Peyer's patch (tissue), 4 donors: ENCODE measurements around the gene TOPBP1. TPM values are rescaled to one million over a fixed set of nuclear protein-coding genes. Genes with fewer than 3 reads are reported as not detected.
"Not testable (repeated sequence)": the region's sequence is repeated elsewhere in the genome, so short reads cannot be mapped to it uniquely, and the experiment has no call there.

Experiments used
- DNase-seq, 3 donors: peaks; one replicate each; pipeline ENCODE4 v3.0.0-alpha.2; 2017 to 2019
- H3K27ac ChIP-seq, 4 donors: fragments of 200-600 bp; sonication (generic); one replicate each; pipeline ENCODE4 v1.5.1; 2016 to 2019
- H3K27me3 ChIP-seq, 2 donors: fragments of 200-600 bp; sonication (generic); one replicate each; pipeline ENCODE4 v1.5.1; 2019
- H3K36me3 ChIP-seq, 3 donors: fragments of 200-600 bp; sonication (generic); one replicate each; pipeline ENCODE4 v1.5.1; 2016 to 2019
- H3K4me1 ChIP-seq, 4 donors: fragments of 200-600 bp; sonication (generic); one replicate each; pipeline ENCODE4 v1.5.1; 2016 to 2019
- H3K4me3 ChIP-seq, 4 donors: fragments of 200-600 bp; sonication (generic); 1 replicate in 3 of 4; 2 replicates in 1 of 4; pipeline ENCODE4 v1.5.1; 2016 to 2019; ENCODE audit warnings: mild to moderate bottlenecking in 1 of 4
- H3K9me3 ChIP-seq, 4 donors: fragments of 200-600 bp; sonication (generic); one replicate each; pipeline ENCODE4 v1.5.1; 2016 to 2019; ENCODE audit warnings: mild to moderate bottlenecking in 1 of 4
- CTCF ChIP-seq, 6 experiments: fragments of 450-650 bp in 4 of 6; fragments of 200-600 bp in 2 of 6; sonication (generic) in 1 of 6; IDR thresholded peaks; one replicate each; pipeline ENCODE4 v1.5.1; 2017 to 2019; ENCODE audit warnings: antibody characterized with exemption in 6 of 6, mild to moderate bottlenecking in 3 of 6, moderate library complexity in 1 of 6
- POLR2A ChIP-seq, 2 donors: fragments of 450-650 bp; IDR thresholded peaks; one replicate each; pipeline ENCODE4 v1.5.1; 2017; ENCODE audit warnings: antibody characterized with exemption in 2 of 2, mild to moderate bottlenecking in 2 of 2, moderate library complexity in 2 of 2
- small RNA-seq, 2 donors: library from RNA; depleted of rRNA; stranded (forward); fragments of <200 nt; gene quantifications; one replicate each; pipeline ENCODE3, GENCODE V24; 2016
- total RNA-seq, 4 donors: library from RNA; depleted of rRNA; stranded (reverse); fragments of >200 nt; gene quantifications; one replicate each; pipeline ENCODE4 v1.1.0, GENCODE V29; 2016

TOPBP1 gene
- total RNA-seq, 4 donors from 2014 or later: 22.6 to 57.8 (median 40.7) TPM

GRCh38 chr3:133563186-133563591, 98.6 kb downstream of the TOPBP1 start:
- TF ChIP-seq CTCF (IDR thresholded peaks at IDR 0.05): no peak
- no peak for TF ChIP-seq POLR2A (IDR thresholded peaks at IDR 0.05)
- no peaks in the 10 kb centered on the region for H3K4me1 ChIP-seq
- no peaks in the 10 kb centered on the region for H3K27me3 ChIP-seq
- H3K36me3 ChIP-seq: no peaks in the 10 kb centered on the region
- no peaks in the 10 kb centered on the region for H3K9me3 ChIP-seq
- H3K27ac ChIP-seq: no peak overlapping the region
- DNase-seq: no peak
- H3K4me3 ChIP-seq: no peak overlapping the region

GRCh38 chr3:133562376-133562775, 99.4 kb downstream of the TOPBP1 start:
- Histone ChIP-seq H3K4me1 (no peaks in the 10 kb centered on the region), H3K36me3 (no peaks in the 10 kb centered on the region), H3K27me3 (no peaks in the 10 kb centered on the region), H3K4me3 (no peak overlapping the region), H3K9me3 (no peaks in the 10 kb centered on the region), H3K27ac (no peak overlapping the region)
- no peak for TF ChIP-seq CTCF (IDR thresholded peaks at IDR 0.05)
- TF ChIP-seq POLR2A (IDR thresholded peaks at IDR 0.05): no peak
- DNase-seq: no peak

- Histone ChIP-seq H3K27me3 (no peaks in the 10 kb centered on the region), H3K9me3 (no peaks in the 10 kb centered on the region), H3K27ac (no peak overlapping the region), H3K4me1 (no peaks in the 10 kb centered on the region), H3K36me3 (no peaks in the 10 kb centered on the region), H3K4me3 (no peak overlapping the region)
- TF ChIP-seq POLR2A (IDR thresholded peaks at IDR 0.05) (no peak), CTCF (IDR thresholded peaks at IDR 0.05) (no peak)
- no peak for DNase-seq
Observed at GRCh38 chr3:133561679-133562078, 100.1 kb downstream of the TOPBP1 start.

GRCh38 chr3:133551589-133551988, 110.2 kb downstream of the TOPBP1 start:
- H3K4me3 ChIP-seq, H3K36me3 ChIP-seq, H3K27me3 ChIP-seq, DNase-seq, H3K9me3 ChIP-seq, H3K4me1 ChIP-seq, H3K27ac ChIP-seq: not testable (repeated sequence)

Small RNA genes lying within 50 kb of the gene (small RNA-seq; reads per million reads assigned to genes)
- gene RF00438 (0 reads per million in 2 donors), gene RNA5SP140 (0 reads per million in 2 donors), gene RNU6-678P (0 reads per million in 2 donors)

Other genes with a start within 250 kb of the TOPBP1 start
- 100 to 1,000 TPM in 1 of 4 donors, 10 to 100 TPM in 3; 45.0 to 123 (median 58.3) TPM for gene CDV3, start 88.3 kb downstream of the TOPBP1 start, total RNA-seq
- 1 to 10 TPM in 1 of 4 donors, under 1 TPM in 1, not detected in 2; 0.70 to 2.4 TPM for gene TF, start 84.5 kb upstream of the TOPBP1 start, total RNA-seq
- 10 to 100 TPM in 2 of 4 donors, 1 to 10 TPM in 2; 5.0 to 15.6 (median 10.1) TPM for gene SRPRB, start 143.9 kb upstream of the TOPBP1 start, total RNA-seq
- 1 to 10 TPM in 1 of 4 donors, under 1 TPM in 3; 0.53 to 1.2 (median 0.81) TPM for gene RAB6B, start 233.9 kb upstream of the TOPBP1 start, total RNA-seq